HepG2 (cell line): ENCODE results near the gene ACSM3. TPM values are rescaled to one million over a fixed set of nuclear protein-coding genes. Genes with fewer than 3 reads are reported as not detected.

Experiments
- AGO2 ChIP-seq: fragments of 200-400 bp; formaldehyde crosslinking; optimal IDR thresholded peaks from 2 replicates; pipeline ENCODE3; 2017; ENCODE audit warnings: mild to moderate bottlenecking, low read depth, low read length, moderate library complexity
- ATF5 ChIP-seq: sonication (generic); formaldehyde crosslinking; IDR thresholded peaks from 2 replicates; pipeline ENCODE4 v1.4.0; 2020; ENCODE audit warnings: mild to moderate bottlenecking, low read depth, missing genetic modification reagents
- CCAR2 ChIP-seq: fragments of 200-400 bp; formaldehyde crosslinking; optimal IDR thresholded peaks from 2 replicates; pipeline ENCODE3; 2018; ENCODE audit warnings: low read depth, mild to moderate bottlenecking, low read length, moderate library complexity
- FOXP1 ChIP-seq, 2 experiments: fragments of 450-650 bp in 1 of 2; IDR thresholded peaks; 2 replicates each; pipeline ENCODE4 v1.6.1; 2017 to 2018; ENCODE audit warnings: antibody characterized with exemption in 1 of 2
- GPN1 ChIP-seq: sonication (generic); formaldehyde crosslinking; IDR thresholded peaks from 2 replicates; pipeline ENCODE4 v1.5.1; 2020; ENCODE audit warnings: missing genetic modification reagents, borderline replicate concordance
- TBP ChIP-seq: sonication (generic); formaldehyde crosslinking; IDR thresholded peaks from 2 replicates; pipeline ENCODE4 v1.5.0; 2020; ENCODE audit warnings: missing genetic modification reagents
- ZBTB7A ChIP-seq: sonication (generic); formaldehyde crosslinking; IDR thresholded peaks from 2 replicates; pipeline ENCODE4 v1.8.0; 2022; ENCODE audit warnings: mild to moderate bottlenecking, missing genetic modification reagents
- ZEB1 ChIP-seq: IDR thresholded peaks from 2 replicates; pipeline ENCODE4 v1.6.1; 2012; ENCODE audit warnings: mild to moderate bottlenecking, low read depth, inconsistent platforms; ENCODE audit not compliant: insufficient replicate concordance
- ZNF143 ChIP-seq: sonication (generic); formaldehyde crosslinking; IDR thresholded peaks from 2 replicates; pipeline ENCODE4 v1.4.0; 2020; ENCODE audit warnings: missing genetic modification reagents
- ZNF235 ChIP-seq: sonication (generic); formaldehyde crosslinking; IDR thresholded peaks from 2 replicates; pipeline ENCODE4 v1.8.1; 2023; ENCODE audit warnings: mild to moderate bottlenecking, missing genetic modification reagents, borderline replicate concordance
- ZNF276 ChIP-seq: sonication (generic); formaldehyde crosslinking; IDR thresholded peaks from 2 replicates; pipeline ENCODE4 v1.4.0; 2020; ENCODE audit warnings: mild to moderate bottlenecking, low read depth, missing genetic modification reagents
- ZNF296 ChIP-seq: sonication (generic); formaldehyde crosslinking; conservative IDR thresholded peaks from 2 replicates; pipeline ENCODE4 v1.5.0; 2020; ENCODE audit warnings: mild to moderate bottlenecking, missing genetic modification reagents
- ZNF580 ChIP-seq: IDR thresholded peaks from 2 replicates; pipeline ENCODE4 v1.6.1; 2016; ENCODE audit warnings: low read depth, borderline replicate concordance
- ZSCAN29 ChIP-seq: sonication (generic); formaldehyde crosslinking; conservative IDR thresholded peaks from 2 replicates; pipeline ENCODE4 v1.4.0; 2020; ENCODE audit warnings: mild to moderate bottlenecking, missing genetic modification reagents
- polyA plus RNA-seq, 8 experiments: library from polyadenylated mRNA; depleted of rRNA in 3 of 8; stranded (reverse) in 7 of 8; unstranded in 1 of 8; fragments of >200 nt; fragmentation: Illumina TruSeq in 4 of 8; extraction: Trizol in 4 of 8; gene quantifications; 2 replicates each; pipeline versions ENCODE4 v1.2.1 to v1.2.3, GENCODE V29; 2011 to 2016; ENCODE audit warnings: low read depth in 4 of 8, missing spikeins in 1 of 8, mixed read lengths in 1 of 8; ENCODE audit not compliant: insufficient read depth in 1 of 8
- total RNA-seq, 5 experiments: library from RNA; depleted of rRNA; stranded (reverse); fragments of >200 nt; fragmentation: Illumina TruSeq; extraction: Trizol; gene quantifications; 2 replicates each; pipeline ENCODE4 v1.2.3, GENCODE V29; 2016; ENCODE audit warnings: low read depth in 1 of 5
- TF ChIP-seq, protein P1 (sequence below): sonication (generic); formaldehyde crosslinking; IDR thresholded peaks from 2 replicates; pipeline ENCODE4 v1.8.0; 2022; ENCODE audit warnings: missing genetic modification reagents, mild to moderate bottlenecking, inconsistent platforms, borderline replicate concordance
- TF ChIP-seq, protein P2 (sequence below): sonication (generic); formaldehyde crosslinking; IDR thresholded peaks from 2 replicates; pipeline ENCODE4 v1.4.0; 2020; ENCODE audit warnings: missing genetic modification reagents
- TF ChIP-seq, protein P3 (sequence below): sonication (generic); formaldehyde crosslinking; IDR thresholded peaks from 2 replicates; pipeline ENCODE4 v1.8.0; 2022; ENCODE audit warnings: mild to moderate bottlenecking, missing genetic modification reagents; ENCODE audit not compliant: insufficient replicate concordance

ACSM3 gene
- total and polyA plus RNA-seq, 2 of the 13 experiments (the other 11 are each of a cell fraction or from before 2014, with no cell fraction given) = 74.0 to 108 TPM

DNA sequence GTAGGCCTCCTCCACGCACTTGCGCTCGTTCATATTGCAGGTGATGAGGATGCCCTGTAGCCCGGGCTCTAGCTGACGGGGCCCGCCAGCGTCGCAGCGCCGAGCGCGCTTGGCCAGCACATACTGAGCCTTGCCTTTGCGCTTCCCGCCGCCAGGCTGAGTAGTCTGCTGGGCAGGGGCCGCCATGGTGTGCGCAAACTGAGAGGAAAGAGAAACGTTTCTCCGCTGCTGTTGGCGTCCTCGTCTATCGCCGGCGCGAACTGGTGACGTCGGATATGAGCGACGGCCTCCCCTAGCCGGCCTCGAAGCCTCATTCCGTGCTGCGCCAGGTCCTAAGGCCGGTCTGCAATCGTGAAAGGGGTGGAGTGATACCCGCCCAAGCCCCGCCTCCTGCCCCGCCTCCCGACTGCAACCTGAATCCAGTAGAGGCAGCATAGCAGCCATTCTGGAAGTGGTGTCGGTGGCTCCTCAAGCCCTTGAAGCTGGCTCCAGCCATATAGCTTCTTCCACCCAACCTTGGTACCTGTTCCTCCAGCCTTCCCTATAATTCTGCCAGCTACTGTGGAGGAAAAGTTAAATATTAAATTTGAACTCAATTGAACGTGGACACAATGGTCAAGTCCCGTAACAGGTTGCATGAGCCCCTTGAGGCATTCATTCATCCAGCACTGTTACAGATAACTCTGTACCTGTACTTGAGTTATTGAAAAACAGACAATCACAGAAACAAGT is 22.1 kb upstream of the ACSM3 start, which contains the start of gene THUMPD1 (continued):
- TF ChIP-seq AGO2 (peak; percentile 99), ZBTB7A (CRISPR knock-in tag) (peak; percentile 79; the same call in 1 of the 2 replicates), FOXP1 (IDR thresholded peaks at IDR 0.05) (no peak), FOXP1 (CRISPR knock-in tag; IDR thresholded peaks at IDR 0.05) (no peak), ZNF276 (CRISPR knock-in tag) (peak; percentile 42; the same call in 1 of the 2 replicates), CCAR2 (no peak), TBP (0 out of 2 replicates have a peak, but pooled peaks have one; percentile 13), ZNF235 (CRISPR knock-in tag) (peak; percentile 92; the same call in 1 of the 2 replicates), ZNF143 (CRISPR knock-in tag) (peak; percentile 73), ZNF580 (CRISPR knock-in tag) (peak; percentile 100), ATF5 (CRISPR knock-in tag) (0 out of 2 replicates have a peak, but pooled peaks have one; percentile 92), ZSCAN29 (CRISPR knock-in tag) (no peak; the same call in 1 of the 2 replicates), GPN1 (CRISPR knock-in tag) (no peak; the same call in 1 of the 2 replicates), ZNF296 (CRISPR knock-in tag) (no peak; the same call in 1 of the 2 replicates), ZEB1 (no peak)
- TF ChIP-seq, protein P1, sequence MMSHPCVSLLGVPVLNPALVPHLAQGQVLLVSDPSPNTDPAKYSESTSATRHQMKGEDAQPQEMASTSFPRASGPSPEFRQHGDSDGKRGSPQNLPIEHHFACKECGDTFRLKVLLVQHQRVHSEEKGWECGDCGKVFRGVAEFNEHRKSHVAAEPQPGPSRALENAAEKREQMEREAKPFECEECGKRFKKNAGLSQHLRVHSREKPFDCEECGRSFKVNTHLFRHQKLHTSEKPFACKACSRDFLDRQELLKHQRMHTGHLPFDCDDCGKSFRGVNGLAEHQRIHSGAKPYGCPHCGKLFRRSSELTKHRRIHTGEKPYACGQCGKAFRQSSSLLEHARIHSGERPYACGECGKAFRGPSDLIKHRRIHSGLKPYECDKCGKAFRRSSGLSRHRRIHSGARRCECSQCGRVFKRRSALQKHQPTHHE = peak; percentile 83; the same call in 1 of the 2 replicates
- TF ChIP-seq, protein P2, sequence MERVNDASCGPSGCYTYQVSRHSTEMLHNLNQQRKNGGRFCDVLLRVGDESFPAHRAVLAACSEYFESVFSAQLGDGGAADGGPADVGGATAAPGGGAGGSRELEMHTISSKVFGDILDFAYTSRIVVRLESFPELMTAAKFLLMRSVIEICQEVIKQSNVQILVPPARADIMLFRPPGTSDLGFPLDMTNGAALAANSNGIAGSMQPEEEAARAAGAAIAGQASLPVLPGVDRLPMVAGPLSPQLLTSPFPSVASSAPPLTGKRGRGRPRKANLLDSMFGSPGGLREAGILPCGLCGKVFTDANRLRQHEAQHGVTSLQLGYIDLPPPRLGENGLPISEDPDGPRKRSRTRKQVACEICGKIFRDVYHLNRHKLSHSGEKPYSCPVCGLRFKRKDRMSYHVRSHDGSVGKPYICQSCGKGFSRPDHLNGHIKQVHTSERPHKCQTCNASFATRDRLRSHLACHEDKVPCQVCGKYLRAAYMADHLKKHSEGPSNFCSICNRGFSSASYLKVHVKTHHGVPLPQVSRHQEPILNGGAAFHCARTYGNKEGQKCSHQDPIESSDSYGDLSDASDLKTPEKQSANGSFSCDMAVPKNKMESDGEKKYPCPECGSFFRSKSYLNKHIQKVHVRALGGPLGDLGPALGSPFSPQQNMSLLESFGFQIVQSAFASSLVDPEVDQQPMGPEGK (CRISPR knock-in tag) = peak; percentile 67
- TF ChIP-seq, protein P3, sequence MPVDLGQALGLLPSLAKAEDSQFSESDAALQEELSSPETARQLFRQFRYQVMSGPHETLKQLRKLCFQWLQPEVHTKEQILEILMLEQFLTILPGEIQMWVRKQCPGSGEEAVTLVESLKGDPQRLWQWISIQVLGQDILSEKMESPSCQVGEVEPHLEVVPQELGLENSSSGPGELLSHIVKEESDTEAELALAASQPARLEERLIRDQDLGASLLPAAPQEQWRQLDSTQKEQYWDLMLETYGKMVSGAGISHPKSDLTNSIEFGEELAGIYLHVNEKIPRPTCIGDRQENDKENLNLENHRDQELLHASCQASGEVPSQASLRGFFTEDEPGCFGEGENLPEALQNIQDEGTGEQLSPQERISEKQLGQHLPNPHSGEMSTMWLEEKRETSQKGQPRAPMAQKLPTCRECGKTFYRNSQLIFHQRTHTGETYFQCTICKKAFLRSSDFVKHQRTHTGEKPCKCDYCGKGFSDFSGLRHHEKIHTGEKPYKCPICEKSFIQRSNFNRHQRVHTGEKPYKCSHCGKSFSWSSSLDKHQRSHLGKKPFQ (CRISPR knock-in tag) = no peak
